ENCODE measurements around the gene GLI2. TPM values are rescaled to one million over a fixed set of nuclear protein-coding genes. Genes with fewer than 3 reads are reported as not detected.

GLI2 gene
- total and polyA plus RNA-seq, 9 of the 15 experiments (the other 6 are each of a cell fraction or from before 2014, with no cell fraction given), result 0.24 TPM; not detected in 8

GRCh38 chr2:120748310-120748709 lies 12.6 kb downstream of the GLI2 start (continued):
- TF ChIP-seq TSHZ1 (CRISPR knock-in tag; IDR thresholded peaks at IDR 0.05) (no peak), MYNN (IDR thresholded peaks at IDR 0.05) (no peak), MYNN (CRISPR knock-in tag; IDR thresholded peaks at IDR 0.05) (no peak), TFAP4 (CRISPR knock-in tag; IDR thresholded peaks at IDR 0.05; ENCODE audit: borderline replicate concordance) (no peak), DACH1 (IDR thresholded peaks at IDR 0.05; ENCODE audit: partially characterized antibody) (no peak), JUND (IDR thresholded peaks at IDR 0.05; ENCODE audit: borderline replicate concordance, low read depth, low read length) (no peak), JUND (tag; IDR thresholded peaks at IDR 0.05; ENCODE audit: borderline replicate concordance, low read depth, low read length) (no peak), CSDE1 (IDR thresholded peaks at IDR 0.05) (no peak), ZNF655 (CRISPR knock-in tag; IDR thresholded peaks at IDR 0.05) (no peak), ADNP (tag; IDR thresholded peaks at IDR 0.05) (no peak), PHF8 (IDR thresholded peaks at IDR 0.05; ENCODE audit: borderline replicate concordance, low read length) (no peak), RBM22 (IDR thresholded peaks at IDR 0.05; ENCODE audit: low read depth, low read length, poor library complexity, severe bottlenecking) (no peak)

Data from K562 (cell line).